BJ (cell line): ENCODE measurements around the gene XYLB. TPM values are rescaled to one million over a fixed set of nuclear protein-coding genes. Genes with fewer than 3 reads are reported as not detected.

Experiments
- CTCF ChIA-PET: fragments of 350-600 bp; formaldehyde crosslinking; extraction: SDS; loops from one replicate; lab custom pipeline; 2021; ENCODE audit warnings: antibody characterized with exemption, inconsistent platforms; lab: Yijun Ruan, JAX
- POLR2A ChIA-PET: fragments of 300-600 bp; sonication (Branson Sonifier 250); formaldehyde crosslinking; extraction: SDS; loops from one replicate; lab custom pipeline; 2021; ENCODE audit warnings: antibody characterized with exemption; lab: Charles Lee
- DNase-seq: peaks from one replicate; pipeline ENCODE4 v3.0.0-alpha.2; 2011; ENCODE audit warnings: low read depth
- H3K27me3 ChIP-seq: 2 replicates; pipeline ENCODE4 v1.6.0; 2011; ENCODE audit warnings: low read length; ENCODE audit not compliant: control insufficient read depth, insufficient read depth
- H3K36me3 ChIP-seq: 2 replicates; pipeline ENCODE4 v1.5.1; 2011; ENCODE audit warnings: low read length; ENCODE audit not compliant: control insufficient read depth, insufficient read depth
- H3K4me3 ChIP-seq: 2 replicates; pipeline ENCODE4 v1.5.1; 2011; ENCODE audit warnings: low read depth, mild to moderate bottlenecking, control low read depth, low read length
- CTCF ChIP-seq: IDR thresholded peaks from 2 replicates; pipeline ENCODE4 v1.5.1; 2011; ENCODE audit warnings: low read depth, mild to moderate bottlenecking, control low read depth, inconsistent platforms, low read length, moderate library complexity; ENCODE audit not compliant: insufficient read depth
- polyA plus RNA-seq: library from polyadenylated mRNA; depleted of rRNA; stranded (reverse); fragments of >200 nt; gene quantifications from 2 replicates; pipeline ENCODE4 v1.2.3, GENCODE V29; 2011

XYLB gene
- polyA plus RNA-seq, 1 experiment, result 3.0 TPM

- DNase-seq, result no peak
- no peaks in the 10 kb centered on the region for H3K27me3 ChIP-seq
- H3K36me3 ChIP-seq, result no peaks in the 10 kb centered on the region
- CTCF ChIA-PET, result interaction anchor here (2.2 to 3.0 kb wide), 2 partner anchors 25 to 108 kb away, joined by 6 to 13 read pairs; partner anchors contain the start of gene XYLB
- POLR2A ChIA-PET, result no interaction called here
- H3K4me3 ChIP-seq, result peak overlapping the region; percentile 69
- no peak for TF ChIP-seq CTCF
These were observed 107.7 kb downstream of the XYLB start for GRCh38 chr3:38454178-38454883.

- H3K36me3 ChIP-seq, result no peaks in the 10 kb centered on the region
- POLR2A ChIA-PET, result interaction anchor here (0.5 kb wide), 1 partner anchor 12 kb away, joined by 5 read pairs; no protein-coding TSS in a partner anchor
- H3K27me3 ChIP-seq, result no peaks in the 10 kb centered on the region
- CTCF ChIA-PET, result interaction anchor here (0.9 to 3.0 kb wide), 4 partner anchors 25 to 111 kb away, joined by 3 to 13 read pairs (median 5); partner anchors contain the start of genes EXOG and XYLB
- peak overlapping the region; percentile 69 for H3K4me3 ChIP-seq
- TF ChIP-seq CTCF, result no peak
- no peak for DNase-seq
These were observed 108.5 kb downstream of the XYLB start for GRCh38 chr3:38454884-38455638.

- TF ChIP-seq CTCF, result no peak
- no peaks in the 10 kb centered on the region for H3K27me3 ChIP-seq
- ChIA-PET POLR2A (interaction anchor here (0.5 kb wide), 1 partner anchor 13 kb away, joined by 5 read pairs; no protein-coding TSS in a partner anchor), CTCF (interaction anchor here (0.9 to 3.0 kb wide), 5 partner anchors 24 to 112 kb away, joined by 3 to 13 read pairs (median 4); partner anchors contain the start of genes EXOG and XYLB)
- no peaks in the 10 kb centered on the region for H3K36me3 ChIP-seq
- DNase-seq, result no peak
- H3K4me3 ChIP-seq, result peak overlapping the region; percentile 69
These were observed 109.2 kb downstream of the XYLB start for GRCh38 chr3:38455639-38456430.

- TF ChIP-seq CTCF, result no peak
- POLR2A ChIA-PET, result no interaction called here
- Histone ChIP-seq H3K27me3 (no peaks in the 10 kb centered on the region), H3K36me3 (no peaks in the 10 kb centered on the region), H3K4me3 (no peak overlapping the region)
- no peak for DNase-seq
- CTCF ChIA-PET, result interaction anchor here (1.2 to 3.0 kb wide), 2 partner anchors 35 to 111 kb away, joined by 3 to 13 read pairs; partner anchors contain the start of gene XYLB
These were observed 110.8 kb downstream of the XYLB start for GRCh38 chr3:38457111-38458003.
